LNCaP clone FGC (cell line): Measurements from ENCODE around the gene TBRG4.

Experiments used
- DNase-seq: peaks from one replicate; pipeline ENCODE4 v3.0.0-alpha.2; 2011; ENCODE audit warnings: low read depth
- H3K4me3 ChIP-seq: 2 replicates; pipeline ENCODE4 v1.5.1; 2011; ENCODE audit warnings: mild to moderate bottlenecking, low read depth, low read length, control low read depth
- TF ChIP-seq, protein P1 (sequence below): IDR thresholded peaks from 2 replicates; pipeline ENCODE4 v1.5.1; 2012; ENCODE audit warnings: mild to moderate bottlenecking; ENCODE audit not compliant: control insufficient read depth, insufficient read depth; ENCODE audit errors: extremely low read depth

The TBRG4 gene

GRCh38 chr7:45143616-45144015 is 32.1 kb upstream of the TBRG4 start:
- DNase-seq: no peak
- TF ChIP-seq, protein P1, sequence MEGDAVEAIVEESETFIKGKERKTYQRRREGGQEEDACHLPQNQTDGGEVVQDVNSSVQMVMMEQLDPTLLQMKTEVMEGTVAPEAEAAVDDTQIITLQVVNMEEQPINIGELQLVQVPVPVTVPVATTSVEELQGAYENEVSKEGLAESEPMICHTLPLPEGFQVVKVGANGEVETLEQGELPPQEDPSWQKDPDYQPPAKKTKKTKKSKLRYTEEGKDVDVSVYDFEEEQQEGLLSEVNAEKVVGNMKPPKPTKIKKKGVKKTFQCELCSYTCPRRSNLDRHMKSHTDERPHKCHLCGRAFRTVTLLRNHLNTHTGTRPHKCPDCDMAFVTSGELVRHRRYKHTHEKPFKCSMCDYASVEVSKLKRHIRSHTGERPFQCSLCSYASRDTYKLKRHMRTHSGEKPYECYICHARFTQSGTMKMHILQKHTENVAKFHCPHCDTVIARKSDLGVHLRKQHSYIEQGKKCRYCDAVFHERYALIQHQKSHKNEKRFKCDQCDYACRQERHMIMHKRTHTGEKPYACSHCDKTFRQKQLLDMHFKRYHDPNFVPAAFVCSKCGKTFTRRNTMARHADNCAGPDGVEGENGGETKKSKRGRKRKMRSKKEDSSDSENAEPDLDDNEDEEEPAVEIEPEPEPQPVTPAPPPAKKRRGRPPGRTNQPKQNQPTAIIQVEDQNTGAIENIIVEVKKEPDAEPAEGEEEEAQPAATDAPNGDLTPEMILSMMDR: no peak
- H3K4me3 ChIP-seq: no peak overlapping the region

- TF ChIP-seq, protein P1: no peak
- DNase-seq: no peak
- H3K4me3 ChIP-seq: no peak overlapping the region
These were observed 29.3 kb upstream of the TBRG4 start for GRCh38 chr7:45140827-45141226.

DNA sequence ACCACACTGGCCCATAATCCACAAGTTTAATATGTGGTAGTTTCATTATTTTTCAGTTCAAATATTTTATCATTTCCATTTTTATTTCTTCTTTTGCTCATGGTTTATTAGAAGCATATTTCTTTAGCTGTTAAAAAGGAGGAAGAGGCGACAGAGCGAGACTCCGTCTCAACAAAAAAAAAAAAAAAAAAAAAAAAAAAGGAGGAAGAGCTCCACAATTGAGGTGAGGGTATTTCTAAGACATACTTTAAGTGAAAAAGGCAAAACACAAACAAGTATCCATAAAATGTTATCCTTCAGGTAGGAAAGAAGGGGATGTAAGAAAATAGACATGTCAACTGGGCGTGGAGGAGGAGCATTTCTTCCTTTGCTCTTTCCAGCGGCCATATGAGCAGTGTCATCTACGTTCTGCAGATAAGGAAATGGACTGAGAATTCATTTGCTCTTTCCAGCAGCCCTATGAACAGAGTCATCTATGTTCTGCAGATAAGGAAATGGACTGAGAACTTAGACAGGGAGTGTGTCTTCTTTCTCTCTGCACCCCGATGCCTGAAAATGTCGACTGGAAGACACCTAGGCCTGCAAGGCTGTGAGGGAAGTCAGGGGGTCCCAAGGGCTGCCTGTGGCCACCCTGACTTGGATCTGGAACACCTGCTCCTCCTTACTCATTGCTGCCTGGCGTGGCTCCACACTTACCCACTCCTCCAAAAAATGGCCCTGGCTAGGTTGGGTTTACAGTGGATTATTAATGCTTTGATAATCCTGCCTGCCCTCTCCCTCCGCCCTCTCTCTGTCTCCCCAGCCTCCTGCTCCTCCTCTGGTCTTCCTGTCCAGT is 27.2 kb upstream of the TBRG4 start:
- DNase-seq: no peak
- H3K4me3 ChIP-seq: no peak overlapping the region
- TF ChIP-seq, protein P1: no peak

GRCh38 chr7:45136106-45137060 is 24.9 kb upstream of the TBRG4 start:
- peak; percentile 50 for DNase-seq
- TF ChIP-seq, protein P1: peak; percentile 95
- no peak overlapping the region for H3K4me3 ChIP-seq

DNA sequence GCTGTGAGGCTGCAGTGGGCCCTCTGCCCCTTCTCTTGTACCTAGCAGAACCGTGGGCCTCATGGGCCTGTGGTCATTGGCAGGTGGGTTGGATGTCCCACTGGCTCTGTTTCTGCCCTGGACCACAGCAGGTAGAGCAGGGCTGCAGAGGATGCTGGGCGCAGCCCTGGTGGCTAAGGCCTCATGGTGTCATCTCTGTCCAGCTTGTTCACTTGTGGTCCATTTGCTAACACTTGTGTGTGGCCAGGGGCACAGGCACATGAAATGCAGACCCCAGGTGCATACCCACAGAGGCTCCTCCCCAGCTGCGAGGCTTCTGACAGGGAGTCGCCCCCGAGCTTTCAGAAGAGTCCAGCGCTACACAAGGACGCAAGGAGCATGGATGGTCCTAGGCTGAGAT is 22.4 kb upstream of the TBRG4 start:
- TF ChIP-seq, protein P1: no peak
- DNase-seq: no peak

DNA sequence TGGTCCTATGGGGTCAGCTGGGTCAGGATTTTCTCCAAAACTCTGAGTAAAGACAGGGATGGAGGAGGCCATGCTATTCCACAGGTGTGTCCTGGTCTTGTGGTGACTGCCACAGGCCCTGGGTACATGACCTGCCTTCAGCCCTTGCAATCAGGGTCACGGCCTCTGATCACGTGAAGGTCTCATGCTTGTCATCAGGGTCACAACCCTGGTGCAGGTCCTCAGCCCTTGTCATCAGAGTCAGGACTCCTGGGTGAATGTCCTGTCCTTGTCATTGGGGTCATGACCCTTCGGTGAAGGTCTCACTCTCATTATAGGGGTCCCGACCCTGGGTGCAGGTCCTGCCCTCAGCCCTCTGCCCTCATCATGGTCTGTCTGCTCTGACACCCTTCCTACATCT is 21.9 kb upstream of the TBRG4 start:
- TF ChIP-seq, protein P1: no peak
- H3K4me3 ChIP-seq: no peak overlapping the region
- DNase-seq: no peak

More for the DNA sequence above, 22.4 kb upstream of the TBRG4 start:
- H3K4me3 ChIP-seq: no peak overlapping the region
